Cardiac muscle cell (in vitro differentiated cells and primary cell): Measurements from ENCODE around the gene TNK1. TPM values are rescaled to one million over a fixed set of nuclear protein-coding genes. Genes with fewer than 3 reads are reported as not detected.

Experiments used
- DNase-seq, 2 donors: peaks; one replicate each; pipeline versions ENCODE4 v3.0.0 to v3.0.0-alpha.2; 2010 to 2017; ENCODE audit warnings: low read depth in 1 of 2, low spot score in 1 of 2
- H3K27ac ChIP-seq: fragments of 200-600 bp; sonication (generic); 2 replicates; pipeline ENCODE4 v1.5.1; 2016
- H3K27me3 ChIP-seq: fragments of 200-600 bp; sonication (generic); 2 replicates; pipeline ENCODE4 v1.6.0; 2016; ENCODE audit warnings: control low read depth
- H3K36me3 ChIP-seq: fragments of 200-600 bp; sonication (generic); 2 replicates; pipeline ENCODE4 v1.5.1; 2016; ENCODE audit warnings: control low read depth
- H3K4me1 ChIP-seq: fragments of 200-600 bp; sonication (generic); 2 replicates; pipeline ENCODE4 v1.8.1; 2017; ENCODE audit warnings: low read depth, mild to moderate bottlenecking, mixed run types
- H3K4me3 ChIP-seq: fragments of 200-600 bp; sonication (generic); 2 replicates; pipeline ENCODE4 v1.5.1; 2016; ENCODE audit warnings: mild to moderate bottlenecking
- H3K9me3 ChIP-seq: fragments of 200-600 bp; sonication (generic); 2 replicates; pipeline ENCODE4 v1.5.1; 2017; ENCODE audit warnings: low read depth, mild to moderate bottlenecking, control low read depth
- CTCF ChIP-seq: IDR thresholded peaks from 2 replicates; pipeline ENCODE4 v1.5.1; 2012; ENCODE audit warnings: low read depth, mild to moderate bottlenecking, low read length
- polyA plus RNA-seq: library from polyadenylated mRNA; unstranded; fragments of >200 nt; fragmentation: Nextera tagmentation; extraction: Ambion mirVana; gene quantifications from 2 replicates; pipeline ENCODE4 v1.2.1, GENCODE V29; 2016
- total RNA-seq: library from RNA; depleted of rRNA; stranded (reverse); fragments of >200 nt; gene quantifications from 2 replicates; pipeline ENCODE4 v1.2.3, GENCODE V29; 2016

Gene TNK1
- total and polyA plus RNA-seq, 2 experiments from 2014 or later = 2.6 to 2.9 TPM

GRCh38 chr17:7421186-7421585 lies 40.3 kb downstream of the TNK1 start:
- H3K27me3 ChIP-seq = no peaks in the 10 kb centered on the region
- no peak overlapping the region for H3K27ac ChIP-seq
- TF ChIP-seq CTCF = no peak
- peaks cover 5% of the 10 kb centered on the region for H3K36me3 ChIP-seq
- H3K9me3 ChIP-seq = no peaks in the 10 kb centered on the region
- no peak for DNase-seq
- H3K4me3 ChIP-seq = no peak overlapping the region
- H3K4me1 ChIP-seq = no peaks in the 10 kb centered on the region

GRCh38 chr17:7423679-7424078 lies 42.8 kb downstream of the TNK1 start:
- no peak for DNase-seq
- Histone ChIP-seq H3K27me3 (no peaks in the 10 kb centered on the region), H3K9me3 (no peaks in the 10 kb centered on the region), H3K27ac (no peak overlapping the region), H3K4me3 (no peak overlapping the region), H3K4me1 (no peaks in the 10 kb centered on the region), H3K36me3 (no peaks in the 10 kb centered on the region)
- TF ChIP-seq CTCF = no peak

GRCh38 chr17:7425316-7425715 lies 44.4 kb downstream of the TNK1 start, which contains the start of gene SPEM2:
SPEM2 (plus strand) TSS chr17:7425616; CDS start chr17:7425689, 73 bp downstream.
- no peaks in the 10 kb centered on the region for H3K4me1 ChIP-seq
- DNase-seq = no peak
- H3K27ac ChIP-seq = no peak within 1 kb of the TSS
- H3K27me3 ChIP-seq = no peaks in the 10 kb centered on the region
- no peaks in the 10 kb centered on the region for H3K9me3 ChIP-seq
- TF ChIP-seq CTCF = no peak
- no peaks in the 10 kb centered on the region for H3K36me3 ChIP-seq
- H3K4me3 ChIP-seq = no peak within 1 kb of the TSS

- Histone ChIP-seq H3K27ac (no peak overlapping the region), H3K4me1 (no peaks in the 10 kb centered on the region), H3K36me3 (no peaks in the 10 kb centered on the region), H3K4me3 (no peak overlapping the region), H3K9me3 (no peaks in the 10 kb centered on the region), H3K27me3 (no peaks in the 10 kb centered on the region)
- TF ChIP-seq CTCF = no peak
- DNase-seq = no peak
These were observed 44.9 kb downstream of the TNK1 start for GRCh38 chr17:7425756-7426155.

- Histone ChIP-seq H3K27me3 (no peaks in the 10 kb centered on the region), H3K4me3 (no peak overlapping the region), H3K36me3 (no peaks in the 10 kb centered on the region), H3K27ac (no peak overlapping the region), H3K4me1 (no peaks in the 10 kb centered on the region), H3K9me3 (no peaks in the 10 kb centered on the region)
- DNase-seq = no peak
- TF ChIP-seq CTCF = no peak
These were observed 45.4 kb downstream of the TNK1 start for GRCh38 chr17:7426203-7426863.
